GM18507 (cell line): ENCODE measurements around the gene PRTN3.

Experiments
- DNase-seq: peaks from one replicate; pipeline ENCODE4 v3.0.0; 2011; ENCODE audit warnings: low read depth; ENCODE audit not compliant: insufficient read length; ENCODE audit errors: extremely low spot score
- FAIRE-seq: peaks from 2 replicates; lab custom pipeline; 2011; peaks lifted over from hg19 to GRCh38; lab: Jason Lieb, UNC

PRTN3 gene, protein sequence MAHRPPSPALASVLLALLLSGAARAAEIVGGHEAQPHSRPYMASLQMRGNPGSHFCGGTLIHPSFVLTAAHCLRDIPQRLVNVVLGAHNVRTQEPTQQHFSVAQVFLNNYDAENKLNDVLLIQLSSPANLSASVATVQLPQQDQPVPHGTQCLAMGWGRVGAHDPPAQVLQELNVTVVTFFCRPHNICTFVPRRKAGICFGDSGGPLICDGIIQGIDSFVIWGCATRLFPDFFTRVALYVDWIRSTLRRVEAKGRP

DNA sequence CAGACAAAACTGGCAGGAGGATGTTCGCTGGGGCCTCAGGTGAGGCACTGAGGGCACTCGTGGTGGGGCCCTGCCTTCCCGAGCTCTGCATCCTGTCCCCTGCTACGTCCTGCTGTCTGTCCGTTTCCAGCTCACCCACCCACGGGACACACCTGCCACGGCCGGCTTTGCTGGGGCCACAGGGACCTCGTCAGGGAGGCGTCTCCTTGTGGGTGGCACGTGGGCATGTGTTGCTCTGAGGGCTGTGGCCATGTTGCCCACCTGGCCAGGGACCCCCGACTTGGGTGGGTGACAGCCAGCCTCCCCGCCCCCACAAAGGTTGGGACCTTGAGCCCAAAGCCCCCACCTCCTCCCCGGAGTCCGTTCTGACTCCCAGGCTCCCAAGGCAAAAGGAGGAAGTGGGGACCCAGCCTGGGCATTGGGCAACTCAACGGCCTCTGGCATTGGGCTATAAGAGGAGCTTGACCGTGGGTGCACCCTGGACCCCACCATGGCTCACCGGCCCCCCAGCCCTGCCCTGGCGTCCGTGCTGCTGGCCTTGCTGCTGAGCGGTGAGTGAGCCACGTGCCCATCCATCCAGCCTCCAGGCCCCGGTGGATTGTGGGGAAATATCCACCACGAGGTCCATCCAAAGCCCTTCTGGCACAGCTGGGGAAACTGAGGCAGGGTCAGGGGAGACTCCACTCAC, at the start of gene PRTN3:
Gene PRTN3, plus strand, starts transcription at position 481 of the 688 bp plus-strand sequence. Its CDS starts 10 bp downstream, at position 491.
- DNase-seq (no peak), FAIRE-seq (no peak)

DNA sequence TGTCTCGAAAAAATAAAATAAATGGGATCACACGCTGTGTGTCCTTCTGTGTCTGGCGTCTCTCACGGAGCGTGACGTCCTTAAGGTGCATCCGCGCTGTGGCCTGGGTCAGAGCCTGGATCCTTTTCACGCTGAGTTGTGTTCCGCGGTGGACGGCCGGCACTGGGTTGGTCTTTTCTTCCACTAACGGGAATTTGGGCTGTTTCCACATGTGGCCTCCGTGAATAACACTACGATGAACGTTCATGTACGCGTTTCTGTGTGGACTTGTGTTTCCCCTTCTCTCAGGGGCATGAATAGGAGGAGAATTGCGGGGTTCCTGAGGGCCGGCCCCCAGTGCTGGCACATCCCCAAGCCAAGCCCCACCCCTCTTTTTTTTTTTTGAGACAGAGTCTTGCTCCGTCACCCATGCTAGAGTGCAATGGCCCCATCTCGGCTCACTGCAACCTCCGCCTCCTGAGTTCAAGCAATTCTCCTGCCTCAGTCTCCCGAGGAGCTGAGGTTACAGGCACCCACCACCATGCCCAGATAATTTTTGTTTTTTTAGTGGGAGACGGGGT, 49.7 kb upstream of the PRTN3 start:
- FAIRE-seq, result no peak

GRCh38 chr19:791567-792305, 49.1 kb upstream of the PRTN3 start:
- DNase-seq (no peak), FAIRE-seq (no peak)

More for the DNA sequence above, 49.7 kb upstream of the PRTN3 start:
- no peak for DNase-seq

DNA sequence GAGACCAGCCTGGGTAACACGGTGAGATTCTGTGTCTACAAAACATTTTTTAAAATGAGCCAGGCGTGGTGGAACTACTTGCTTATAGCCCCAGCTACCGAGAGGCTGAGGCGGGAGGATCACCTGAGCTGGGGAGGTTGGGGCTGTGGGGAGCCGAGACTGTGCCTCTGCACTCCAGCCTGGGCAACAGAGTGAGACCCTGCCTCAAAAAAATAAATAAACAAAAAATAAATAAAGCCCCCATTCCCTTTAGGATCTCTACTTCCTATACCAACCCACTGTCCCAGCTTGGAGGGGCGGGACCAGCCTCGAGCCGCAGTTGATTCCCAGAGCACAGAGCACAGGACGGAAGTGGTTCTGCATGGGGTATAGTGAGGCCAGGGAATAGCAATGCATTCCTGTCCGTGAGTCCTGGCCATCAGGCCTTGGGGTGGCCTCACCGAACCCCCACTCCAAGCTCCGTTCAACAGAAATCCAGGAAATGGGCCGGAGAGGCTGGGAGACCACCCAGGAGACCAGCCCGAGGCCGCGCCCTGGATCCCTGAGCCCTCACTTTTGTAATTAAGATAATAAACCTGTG, 48.4 kb upstream of the PRTN3 start:
- FAIRE-seq (no peak), DNase-seq (no peak)

DNA sequence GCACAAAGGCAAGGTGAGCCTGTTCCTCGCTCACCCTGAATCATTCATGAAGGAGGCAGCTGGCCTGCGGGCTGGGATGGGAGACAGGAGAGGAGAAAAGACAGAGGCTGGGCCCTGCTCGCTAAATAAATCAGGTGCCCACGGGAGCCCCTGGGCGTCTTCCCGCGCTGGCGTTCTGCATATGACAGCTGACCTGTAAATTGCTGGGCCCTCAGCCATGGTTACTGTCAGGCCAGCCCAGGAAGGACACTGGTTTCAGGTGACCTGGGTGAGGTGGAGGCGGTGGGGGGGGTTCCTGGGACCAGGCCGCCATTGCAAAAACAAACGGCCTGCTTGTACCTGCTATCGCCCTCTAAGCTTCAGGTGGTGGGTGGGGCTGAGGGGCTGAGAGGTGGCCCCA, 47.0 kb upstream of the PRTN3 start:
- FAIRE-seq (no peak), DNase-seq (no peak)

DNA sequence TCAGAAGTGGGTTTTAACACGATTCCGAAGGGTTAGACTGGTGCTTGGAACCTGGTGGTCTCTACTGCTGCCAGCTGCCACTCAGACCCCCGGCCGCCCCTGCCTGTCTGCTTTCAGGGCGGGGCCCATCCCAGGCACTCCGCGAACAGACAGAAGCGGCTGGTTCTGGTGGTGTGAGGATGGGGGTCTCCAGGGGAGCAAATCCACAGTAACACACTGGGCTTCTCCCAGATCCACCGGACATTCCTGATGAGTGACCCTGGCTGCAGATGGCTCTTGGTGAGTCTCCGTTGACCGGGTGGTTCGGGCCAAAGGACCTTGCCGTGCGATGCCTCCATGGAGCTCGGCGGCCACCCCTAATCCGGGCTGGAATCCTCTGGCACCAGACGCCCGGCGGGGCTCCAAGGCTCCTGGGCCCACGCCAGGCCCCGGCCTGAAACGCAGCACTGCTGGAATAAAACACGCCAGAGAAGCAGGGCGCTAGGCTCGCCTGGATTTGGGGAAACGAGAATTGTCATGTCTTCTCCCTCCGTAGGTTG, 45.7 kb upstream of the PRTN3 start:
- no peak for DNase-seq
- FAIRE-seq, result no peak

- FAIRE-seq, result no peak
- DNase-seq, result no peak
Observed at GRCh38 chr19:795691-796581, 44.9 kb upstream of the PRTN3 start.

DNA sequence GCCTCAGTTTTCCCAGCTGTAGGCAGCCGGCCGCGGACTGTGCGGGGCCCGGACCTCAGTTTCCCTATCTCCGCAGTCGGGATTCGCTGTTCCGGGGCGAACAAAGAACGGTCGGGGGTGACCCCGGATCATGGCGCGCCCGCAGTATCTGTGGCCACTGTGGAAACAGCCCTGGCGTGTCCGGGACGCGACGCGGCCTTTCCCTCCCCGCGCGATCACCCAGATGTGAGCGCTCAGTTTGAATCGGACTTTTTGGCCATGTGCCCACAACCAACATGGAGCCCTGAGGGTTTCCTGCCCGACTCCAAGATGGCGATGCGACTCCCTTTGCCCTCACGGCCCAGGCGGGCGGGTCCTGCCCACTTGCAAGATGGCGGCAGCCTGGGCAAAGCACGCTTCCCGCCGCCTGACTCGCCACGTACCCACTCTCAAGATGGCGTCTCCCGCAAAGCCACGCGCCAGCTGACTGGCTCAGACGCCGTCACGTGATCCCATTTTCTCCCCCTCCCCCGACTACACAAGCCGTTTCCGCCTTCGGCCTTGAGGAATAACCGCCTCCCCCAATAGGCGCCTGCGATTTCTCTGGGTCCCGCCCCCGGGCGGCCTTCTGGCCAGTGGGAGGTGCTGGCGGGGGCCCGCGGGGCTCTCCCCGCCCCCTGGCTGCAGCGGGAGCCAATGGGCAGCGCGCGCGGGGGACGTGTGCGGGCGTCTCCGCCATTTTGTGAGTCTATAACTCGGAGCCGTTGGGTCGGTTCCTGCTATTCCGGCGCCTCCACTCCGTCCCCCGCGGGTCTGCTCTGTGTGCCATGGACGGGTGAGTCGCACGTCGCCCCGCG, 43.9 kb upstream of the PRTN3 start, which contains the start of gene PTBP1:
Gene PTBP1, plus strand, starts transcription at position 761 of the 836 bp plus-strand sequence. Its CDS starts 46 bp downstream, at position 807.
- peak; percentile 100 for FAIRE-seq
- DNase-seq, result peak; percentile 98

DNA sequence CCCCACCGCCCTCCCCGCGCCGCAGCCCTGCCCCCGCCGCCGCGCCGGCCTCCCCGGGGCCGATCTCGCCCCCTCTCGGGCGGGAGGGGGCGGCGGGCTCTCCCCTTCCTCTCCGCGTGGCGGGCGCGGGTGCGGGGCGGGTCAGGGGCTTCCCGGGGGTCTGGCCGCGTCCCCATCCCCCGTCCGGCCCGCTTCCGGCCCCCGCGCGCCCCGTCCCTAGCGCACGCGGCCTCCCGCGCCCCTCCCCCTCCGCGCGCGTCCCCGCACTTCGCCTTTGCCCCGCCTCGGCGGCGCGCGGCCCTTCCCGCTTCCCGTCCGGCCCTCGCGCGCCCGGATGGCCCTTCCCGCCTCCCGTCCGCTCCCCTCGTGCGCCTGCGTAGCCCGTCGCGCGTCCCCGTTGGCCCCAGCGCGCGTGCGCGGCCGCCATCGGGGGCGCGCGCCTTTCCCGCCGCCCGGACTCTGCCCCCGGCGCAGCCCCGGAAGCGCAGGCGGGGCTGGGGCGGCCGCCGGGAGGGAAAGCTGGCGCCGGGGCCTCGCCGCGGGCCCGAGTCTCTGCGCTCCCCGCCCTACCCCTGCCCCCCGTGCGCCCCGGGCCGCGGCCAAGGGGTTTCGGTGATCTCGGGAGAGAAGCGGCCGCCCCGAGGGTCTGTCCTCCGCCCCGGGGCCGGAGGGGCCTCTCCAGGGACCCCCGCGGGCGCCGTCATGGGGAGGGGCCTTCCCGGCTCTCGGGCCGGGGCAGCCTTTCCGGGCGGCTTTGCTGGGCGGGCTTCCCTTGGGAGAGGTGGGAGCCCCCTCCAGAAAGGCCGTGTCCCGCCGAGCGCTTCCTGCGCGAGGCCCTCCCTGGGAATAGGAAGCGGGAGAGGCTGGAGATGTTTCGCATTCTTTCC, 43.0 kb upstream of the PRTN3 start:
- peak; percentile 71 for FAIRE-seq

GRCh38 chr19:798415-799075, 42.3 kb upstream of the PRTN3 start:
- DNase-seq (no peak), FAIRE-seq (peak; percentile 42)

More for the DNA sequence above, 43.0 kb upstream of the PRTN3 start:
- DNase-seq, result peak; percentile 99

GRCh38 chr19:799076-799881, 41.5 kb upstream of the PRTN3 start:
- FAIRE-seq, result no peak
- no peak for DNase-seq

DNA sequence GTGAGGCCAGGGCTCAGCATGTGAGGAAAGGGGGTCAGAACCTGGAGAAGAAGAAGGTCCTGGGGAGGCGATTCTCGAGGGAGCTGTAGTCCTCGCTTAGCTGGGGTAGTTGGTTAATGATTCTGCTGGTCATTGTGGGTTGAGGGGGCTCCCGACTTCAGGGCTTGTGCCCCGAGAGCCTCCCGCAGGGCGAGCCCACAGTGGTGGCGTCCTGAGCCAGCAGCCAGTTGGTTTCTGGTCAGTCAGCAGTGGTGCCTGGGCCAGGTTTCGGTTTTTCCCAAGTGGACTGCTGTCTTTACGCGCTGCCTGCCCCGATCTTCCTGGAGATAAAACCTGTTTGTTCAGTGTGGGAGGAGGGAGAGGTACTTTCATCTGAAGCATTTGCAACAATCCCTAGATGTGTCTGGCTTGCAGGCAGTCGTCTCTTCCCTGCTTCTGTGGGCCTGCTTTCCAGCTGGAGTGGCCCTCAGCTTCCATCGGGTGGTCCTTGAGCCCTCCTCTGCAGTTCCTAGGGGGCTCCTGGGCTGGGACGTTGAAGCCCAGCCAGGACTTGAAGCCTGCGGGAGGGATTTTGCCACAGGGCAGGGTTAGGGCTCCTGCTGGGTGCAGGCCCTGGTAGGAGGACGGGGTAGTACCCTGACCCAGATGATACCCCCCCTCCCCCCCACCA, 40.3 kb upstream of the PRTN3 start:
- DNase-seq, result no peak
- FAIRE-seq, result no peak

- DNase-seq, result no peak
- FAIRE-seq, result no peak
Observed at GRCh38 chr19:801030-801860, 39.6 kb upstream of the PRTN3 start.

DNA sequence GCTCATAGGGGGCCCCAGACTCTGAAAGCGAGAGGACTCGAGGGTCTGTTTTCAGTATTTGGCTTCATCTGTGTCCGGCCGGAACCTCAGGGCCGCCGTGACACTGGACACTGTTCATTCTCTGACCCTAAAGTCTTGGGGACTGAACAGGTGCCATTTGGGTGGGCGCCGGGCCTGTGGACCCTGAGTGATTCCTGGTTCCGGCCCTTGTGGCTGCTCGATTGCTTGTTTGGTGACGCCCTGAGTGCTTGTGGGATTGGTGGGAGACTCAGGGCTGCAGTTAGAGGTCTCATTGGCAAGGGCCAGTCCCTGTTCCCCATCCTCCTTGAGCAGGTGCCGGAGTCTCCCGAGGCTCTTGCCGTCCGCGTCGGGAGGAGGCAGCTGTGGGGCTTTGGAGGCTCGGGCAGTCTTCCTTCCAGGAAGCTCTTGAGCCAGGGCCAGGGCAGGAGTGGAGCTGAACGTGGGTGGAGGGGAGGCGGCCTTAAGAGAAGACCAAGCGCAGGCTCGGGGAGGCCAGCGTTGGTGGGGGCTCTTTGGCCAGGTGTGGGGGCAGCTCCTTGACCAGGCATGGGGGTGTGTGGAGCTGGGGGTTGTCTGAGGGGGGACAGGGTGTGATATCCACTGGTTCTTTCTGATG, 38.8 kb upstream of the PRTN3 start:
- no peak for FAIRE-seq
- DNase-seq, result no peak
